GM21825 (cell line): ENCODE data around the gene ACTN1.
"Not testable (repeated sequence)": the region's sequence is repeated elsewhere in the genome, so short reads cannot be mapped to it uniquely, and the experiment has no call there.

Source experiments
- ATAC-seq: cut with Tn5 transposase; IDR thresholded peaks from one replicate; pipeline ENCODE4 v1.9.1; 2021; ENCODE audit warnings: mild to moderate bottlenecking, moderate library complexity; ENCODE audit not compliant: unreplicated experiment

ACTN1 gene

DNA sequence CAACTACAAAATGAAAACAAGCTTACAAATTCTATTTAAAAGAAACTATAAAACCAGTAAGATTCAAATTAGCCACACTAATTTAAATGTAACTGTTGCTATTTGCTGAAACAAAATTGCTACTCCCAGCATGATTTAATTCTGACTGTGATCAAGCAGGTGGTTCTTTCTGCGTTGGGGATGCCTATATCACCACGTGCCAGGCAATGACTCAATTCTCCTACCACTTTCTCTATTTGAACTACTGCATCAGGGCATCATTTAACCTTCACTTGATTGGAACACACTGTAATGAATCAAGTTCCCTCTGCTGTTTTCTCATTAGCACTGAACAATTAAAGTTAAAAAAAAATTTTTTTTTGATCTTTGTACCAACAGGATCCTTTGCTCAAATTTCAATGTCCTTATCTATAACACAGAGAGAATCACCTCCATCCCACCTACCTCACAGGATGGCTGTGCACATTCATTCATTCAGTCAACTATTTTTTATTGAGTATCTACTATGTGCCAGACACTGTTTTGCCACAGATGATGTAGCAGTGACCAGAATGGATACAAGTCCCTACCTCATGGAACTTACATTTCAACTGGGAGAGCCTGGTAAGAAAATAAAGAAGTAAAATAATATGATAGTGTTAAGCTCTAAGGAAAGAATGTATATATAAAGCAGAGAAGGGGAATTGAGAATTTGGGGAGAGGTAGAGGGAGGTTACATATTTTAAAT is 8.0 kb upstream of the ACTN1 start:
- ATAC-seq: no peak

DNA sequence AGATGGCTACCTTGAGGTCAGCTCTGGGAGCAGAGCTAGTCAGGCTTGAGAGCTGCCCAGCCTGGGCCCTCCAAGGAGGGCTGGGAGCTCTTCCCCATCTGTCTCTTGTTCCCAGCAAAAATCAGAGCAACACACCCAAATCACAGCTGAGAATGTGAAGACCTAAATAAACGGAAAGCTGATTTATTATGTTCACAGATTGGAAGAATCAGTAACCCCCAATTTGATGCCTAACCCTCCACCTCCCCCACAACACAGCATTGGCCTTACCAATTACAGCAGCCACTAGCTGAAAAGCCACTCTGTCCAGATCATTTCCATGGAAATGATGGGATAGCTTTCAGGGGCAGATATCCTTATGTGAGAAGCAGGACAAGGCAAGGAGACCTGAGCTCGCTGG is 7.1 kb upstream of the ACTN1 start:
- ATAC-seq: no peak

DNA sequence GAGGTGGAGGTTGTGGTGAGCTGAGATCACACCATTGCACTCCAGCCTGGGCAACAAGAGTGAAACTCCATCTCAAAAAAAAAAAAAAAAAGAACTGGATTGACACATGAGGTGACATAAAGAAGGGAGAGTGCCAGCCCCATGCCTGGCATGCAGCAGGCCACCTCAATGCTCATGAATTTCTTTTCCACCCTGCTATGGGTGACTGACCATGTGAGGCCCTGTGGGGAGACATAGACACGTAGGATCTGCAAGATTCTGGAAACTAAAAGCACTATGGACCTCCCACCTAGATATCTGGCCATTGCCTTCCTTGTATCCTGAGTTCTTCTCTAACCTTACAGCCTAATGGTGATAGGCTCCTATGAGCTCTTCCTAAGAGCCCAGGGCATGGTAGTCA is 5.6 kb upstream of the ACTN1 start:
- ATAC-seq: no peak

DNA sequence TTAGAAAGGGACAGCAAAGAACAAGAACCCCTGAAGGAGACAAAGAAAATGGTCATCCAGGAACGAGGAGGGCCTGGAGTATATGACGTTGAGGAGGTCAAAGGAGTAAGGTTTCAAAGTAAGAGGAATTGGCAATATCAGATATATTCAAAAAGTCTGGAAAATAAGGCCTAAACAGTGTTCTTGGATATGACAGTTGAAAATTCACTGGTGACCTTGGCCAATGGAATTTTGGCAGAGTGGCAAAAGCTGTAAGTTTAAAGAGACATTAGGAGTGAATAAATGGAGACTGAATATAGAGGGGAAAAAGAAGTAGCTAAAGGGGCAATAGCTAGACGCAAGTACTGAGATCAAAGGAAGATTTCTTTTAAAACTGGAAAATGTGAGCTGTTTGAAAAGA is 4.1 kb upstream of the ACTN1 start:
- no peak for ATAC-seq

GRCh38 chr14:68982581-68982980 is 3.5 kb upstream of the ACTN1 start:
- ATAC-seq: no peak

DNA sequence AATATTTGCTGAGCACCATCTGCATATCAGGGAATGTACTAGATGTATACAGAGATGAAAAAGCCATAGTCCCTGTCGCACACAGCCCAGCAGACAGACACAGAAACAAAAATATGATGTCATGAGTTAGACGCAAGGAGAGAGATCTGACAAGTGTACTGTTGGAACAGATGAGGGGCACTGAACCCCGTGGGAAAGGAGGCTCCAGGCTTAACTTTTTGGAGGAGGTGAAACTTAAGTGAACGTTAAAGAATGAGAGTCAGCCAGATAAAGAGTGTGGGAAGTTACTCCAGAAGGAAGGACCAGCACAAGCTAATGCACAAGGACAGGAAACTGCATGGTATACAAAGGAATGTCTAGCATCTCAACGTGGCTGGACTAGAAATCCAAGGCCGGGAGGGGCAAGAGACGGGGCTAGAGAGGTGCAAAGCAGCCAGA is 2.5 kb upstream of the ACTN1 start:
- ATAC-seq: no peak

GRCh38 chr14:68981139-68981538 is 2.0 kb upstream of the ACTN1 start:
- ATAC-seq: no peak

DNA sequence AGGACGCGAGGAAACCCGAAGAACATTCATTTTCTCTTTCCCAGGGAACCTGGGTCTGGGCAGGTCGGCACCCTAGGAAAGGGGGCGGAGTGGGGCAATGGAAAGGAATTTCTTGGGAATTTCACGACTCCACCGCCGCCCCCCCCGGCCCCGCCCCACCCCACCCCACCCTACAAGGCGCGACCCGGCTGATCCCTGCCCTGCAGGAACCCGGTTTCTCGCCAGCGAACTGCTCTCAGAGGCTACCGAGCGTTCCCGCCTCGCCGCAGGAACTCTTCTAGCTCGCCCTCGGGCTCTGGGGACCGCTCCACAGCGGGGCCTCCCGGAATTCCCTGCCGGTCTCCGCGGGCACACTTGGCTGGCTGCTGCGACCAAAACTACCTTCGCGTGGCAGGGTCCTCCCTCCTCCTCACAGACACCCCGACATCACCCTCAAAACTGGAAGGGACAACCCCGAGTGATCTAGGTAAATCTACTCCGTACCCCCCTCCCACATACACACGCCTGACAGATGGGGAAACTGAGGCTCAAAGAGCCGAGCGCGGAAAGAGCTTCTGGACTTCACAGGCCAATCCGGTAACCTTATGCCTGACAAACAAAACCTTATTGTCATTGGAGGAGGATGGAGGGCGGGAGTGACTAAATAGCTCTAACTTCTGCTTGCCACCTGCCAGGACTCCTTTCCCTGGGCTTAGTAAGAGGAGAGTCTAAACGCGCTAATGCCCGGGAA is 785 bp upstream of the ACTN1 start:
- ATAC-seq: no peak

- ATAC-seq: no peak
These were observed 760 bp downstream of the ACTN1 start for GRCh38 chr14:68978172-68978911.

GRCh38 chr14:68977718-68978171 is 1.4 kb downstream of the ACTN1 start:
- ATAC-seq: no peak

GRCh38 chr14:68977180-68977717 is 1.9 kb downstream of the ACTN1 start:
- ATAC-seq: no peak

DNA sequence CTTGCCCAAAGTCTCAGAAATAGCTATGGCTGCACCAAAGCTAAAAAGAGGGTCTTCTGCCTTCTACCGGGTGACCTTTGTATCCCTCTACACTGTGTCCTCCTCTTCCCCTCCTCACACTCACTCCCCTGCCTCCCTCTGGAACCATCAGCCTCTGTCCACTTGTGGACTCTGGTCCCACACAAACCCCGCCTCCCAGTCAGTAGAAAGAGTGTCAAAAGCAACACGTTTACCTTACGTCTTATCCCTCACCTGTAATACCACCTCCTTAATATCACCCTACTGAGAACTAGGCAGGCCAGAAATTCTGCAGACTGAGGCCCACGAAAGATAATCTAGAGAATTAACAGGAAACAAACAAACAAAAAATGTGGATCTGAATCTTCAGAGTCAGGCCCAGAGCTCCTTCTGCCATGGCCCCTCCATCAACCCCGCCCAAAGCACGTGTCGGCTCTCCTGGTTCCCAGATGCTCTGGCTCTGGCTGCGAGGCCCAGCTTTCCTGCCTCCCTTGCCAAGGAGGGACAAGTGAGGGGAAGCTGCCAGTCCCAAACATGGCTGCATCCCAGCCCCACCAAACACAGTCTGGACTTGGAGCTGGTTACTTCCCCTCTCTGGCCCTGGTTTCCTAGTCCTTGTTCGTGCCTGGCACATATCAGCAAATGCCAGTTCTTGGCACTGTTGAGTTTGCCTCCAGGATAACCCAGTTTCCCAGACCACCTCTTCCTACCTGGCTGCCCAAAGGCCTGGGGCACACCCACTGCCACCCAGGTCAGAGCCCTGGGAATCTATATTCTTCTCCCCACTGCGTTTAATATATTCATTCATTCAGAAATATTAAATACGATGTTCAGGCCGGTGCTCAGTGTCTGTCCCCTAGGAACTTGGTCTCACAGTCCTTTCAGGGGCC is 2.7 kb downstream of the ACTN1 start:
- no peak for ATAC-seq

DNA sequence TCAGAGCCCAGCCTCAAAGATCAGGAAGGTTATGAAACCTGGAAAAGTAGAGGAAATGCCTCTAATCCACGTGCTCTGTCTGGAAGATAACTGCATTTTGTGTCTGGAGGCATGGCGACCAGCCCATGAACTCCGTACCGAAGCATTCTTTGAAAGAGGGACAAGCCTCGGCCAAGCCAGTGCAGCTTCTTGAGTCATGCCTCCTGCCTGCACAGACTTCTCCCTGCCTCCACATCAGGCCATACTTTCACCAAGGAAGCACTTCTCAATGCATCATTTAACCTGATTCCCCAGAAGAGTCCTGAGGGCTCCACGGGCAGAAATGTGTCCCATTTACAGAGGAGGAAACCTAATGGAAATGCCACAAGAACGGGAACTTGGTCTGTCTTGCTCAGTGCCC is 3.4 kb downstream of the ACTN1 start:
- ATAC-seq: no peak

- ATAC-seq: no peak
These were observed 4.2 kb downstream of the ACTN1 start for GRCh38 chr14:68974759-68975347.

DNA sequence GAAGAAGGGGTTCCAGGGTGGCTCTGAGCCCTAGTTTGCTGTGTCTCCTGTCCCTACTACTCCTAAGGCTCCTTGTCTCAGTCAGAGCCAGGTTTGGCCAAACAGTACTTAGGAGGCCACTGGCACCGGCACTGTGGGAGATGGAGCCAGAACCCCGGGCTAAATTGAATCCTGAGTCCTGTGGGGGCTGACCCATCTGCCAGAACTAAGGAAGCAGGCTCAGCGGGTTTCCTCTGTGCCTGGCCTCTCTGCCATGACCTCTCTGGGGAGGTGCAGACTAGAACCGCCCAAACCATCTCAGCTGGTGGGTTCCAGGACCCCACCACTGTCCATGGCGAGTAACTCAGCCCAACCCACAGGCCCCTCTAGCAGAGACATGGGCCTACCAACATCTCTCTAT is 5.5 kb downstream of the ACTN1 start:
- ATAC-seq: no peak

DNA sequence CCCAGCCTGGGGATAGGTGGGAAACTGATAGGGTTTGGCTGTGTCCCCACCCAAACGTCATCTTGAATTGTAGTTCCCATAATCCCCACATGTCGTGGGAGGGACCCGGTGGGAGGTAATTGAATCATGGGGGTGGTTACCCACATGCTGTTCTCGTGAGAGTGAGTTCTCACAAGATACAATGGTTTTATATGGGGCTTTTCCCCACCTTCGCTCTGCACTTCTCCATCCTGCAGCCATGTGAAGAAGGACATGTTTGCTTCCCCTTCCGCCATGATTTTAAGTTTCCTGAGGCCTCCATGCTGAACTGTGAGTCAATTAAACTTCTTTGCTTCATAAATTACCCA is 5.9 kb downstream of the ACTN1 start:
- ATAC-seq: not testable (repeated sequence)

DNA sequence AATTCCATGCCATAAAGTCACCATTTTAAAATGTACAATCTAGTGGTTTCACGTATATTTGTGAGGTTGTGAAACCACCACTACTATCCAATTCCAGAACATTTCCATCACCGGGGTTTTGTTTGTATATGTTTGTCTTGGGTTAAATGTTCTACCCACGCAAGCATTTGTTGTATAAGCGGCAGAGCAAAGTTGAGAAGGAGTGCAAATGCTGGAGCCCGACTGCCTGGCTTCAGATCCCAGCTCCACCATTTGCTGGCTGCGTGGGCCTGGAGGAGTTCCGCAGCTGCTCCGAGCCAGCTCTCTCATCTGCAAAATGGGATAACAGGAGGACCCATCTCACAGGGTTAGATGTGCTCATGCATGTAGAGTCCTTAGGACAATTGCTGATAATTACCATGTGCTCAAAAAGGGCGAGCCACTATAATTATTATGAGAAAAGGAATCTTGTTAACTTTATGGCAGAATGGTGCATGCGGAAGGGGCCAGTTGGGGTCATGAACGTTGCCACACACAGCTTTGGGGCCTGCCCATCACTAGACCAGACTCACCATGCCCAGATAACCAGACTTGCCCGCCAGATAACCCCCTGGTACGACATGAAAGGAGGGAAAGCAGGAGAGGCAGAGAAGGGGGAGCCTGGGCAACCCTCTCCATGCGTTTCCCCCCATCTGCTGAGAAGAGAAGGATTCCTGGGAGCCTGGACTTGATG is 6.4 kb downstream of the ACTN1 start:
- ATAC-seq: no peak

GRCh38 chr14:68971411-68972035 is 7.6 kb downstream of the ACTN1 start:
- ATAC-seq: no peak

- no peak for ATAC-seq
These were observed 8.4 kb downstream of the ACTN1 start for GRCh38 chr14:68970736-68971135.
